Transverse colon (tissue), 4 donors: ENCODE results near the gene TMTC2.
"Not testable (repeated sequence)": the region's sequence is repeated elsewhere in the genome, so short reads cannot be mapped to it uniquely, and the experiment has no call there.

Source experiments
- POLR2A ChIP-seq: fragments of 450-650 bp; IDR thresholded peaks from one replicate; pipeline ENCODE4 v1.6.1; 2016; ENCODE audit warnings: antibody characterized with exemption, mild to moderate bottlenecking, moderate library complexity
- POLR2AphosphoS5 ChIP-seq, 3 donors: sonication (generic); formaldehyde crosslinking; IDR thresholded peaks; one replicate each; pipeline ENCODE4 v1.6.1; 2016; ENCODE audit warnings: antibody characterized with exemption in 3 of 3
- TF ChIP-seq, protein P1 (sequence below), 5 experiments: fragments of 200-600 bp in 3 of 5; fragments of 450-650 bp in 2 of 5; sonication (generic) in 3 of 5; IDR thresholded peaks; 1 replicate in 2 of 5; 2 replicates in 3 of 5; pipeline ENCODE4 v1.5.1; 2016 to 2017; ENCODE audit warnings: antibody characterized with exemption in 5 of 5, inconsistent platforms in 3 of 5, mild to moderate bottlenecking in 2 of 5, moderate library complexity in 1 of 5

DNA sequence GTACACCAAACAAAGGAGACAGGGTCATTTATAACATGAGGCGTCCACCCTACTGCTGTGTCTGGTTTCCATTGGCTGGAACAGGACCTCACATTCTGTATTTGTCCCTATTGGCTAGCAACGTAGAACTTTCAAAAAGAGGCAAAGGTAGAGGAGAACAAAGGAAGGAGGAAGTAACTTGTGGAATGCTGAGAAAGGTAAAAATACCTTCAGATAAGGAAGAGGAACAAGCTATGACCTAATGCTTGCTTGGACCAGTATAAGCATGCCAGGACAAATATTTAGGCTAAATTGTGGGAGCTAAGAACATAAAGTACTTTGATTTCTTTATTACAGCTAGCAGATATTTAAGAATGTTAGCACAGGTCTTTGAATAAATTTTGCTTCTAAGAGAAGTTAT is 118.3 kb downstream of the TMTC2 start:
- TF ChIP-seq, protein P1, sequence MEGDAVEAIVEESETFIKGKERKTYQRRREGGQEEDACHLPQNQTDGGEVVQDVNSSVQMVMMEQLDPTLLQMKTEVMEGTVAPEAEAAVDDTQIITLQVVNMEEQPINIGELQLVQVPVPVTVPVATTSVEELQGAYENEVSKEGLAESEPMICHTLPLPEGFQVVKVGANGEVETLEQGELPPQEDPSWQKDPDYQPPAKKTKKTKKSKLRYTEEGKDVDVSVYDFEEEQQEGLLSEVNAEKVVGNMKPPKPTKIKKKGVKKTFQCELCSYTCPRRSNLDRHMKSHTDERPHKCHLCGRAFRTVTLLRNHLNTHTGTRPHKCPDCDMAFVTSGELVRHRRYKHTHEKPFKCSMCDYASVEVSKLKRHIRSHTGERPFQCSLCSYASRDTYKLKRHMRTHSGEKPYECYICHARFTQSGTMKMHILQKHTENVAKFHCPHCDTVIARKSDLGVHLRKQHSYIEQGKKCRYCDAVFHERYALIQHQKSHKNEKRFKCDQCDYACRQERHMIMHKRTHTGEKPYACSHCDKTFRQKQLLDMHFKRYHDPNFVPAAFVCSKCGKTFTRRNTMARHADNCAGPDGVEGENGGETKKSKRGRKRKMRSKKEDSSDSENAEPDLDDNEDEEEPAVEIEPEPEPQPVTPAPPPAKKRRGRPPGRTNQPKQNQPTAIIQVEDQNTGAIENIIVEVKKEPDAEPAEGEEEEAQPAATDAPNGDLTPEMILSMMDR (IDR thresholded peaks at IDR 0.05), result not testable (repeated sequence)
- not testable (repeated sequence) for TF ChIP-seq POLR2AphosphoS5 (IDR thresholded peaks at IDR 0.05); POLR2A
